ENCODE results near the gene MRTFA.
"Not testable (repeated sequence)": the region's sequence is repeated elsewhere in the genome, so short reads cannot be mapped to it uniquely, and the experiment has no call there.

The MRTFA gene

DNA sequence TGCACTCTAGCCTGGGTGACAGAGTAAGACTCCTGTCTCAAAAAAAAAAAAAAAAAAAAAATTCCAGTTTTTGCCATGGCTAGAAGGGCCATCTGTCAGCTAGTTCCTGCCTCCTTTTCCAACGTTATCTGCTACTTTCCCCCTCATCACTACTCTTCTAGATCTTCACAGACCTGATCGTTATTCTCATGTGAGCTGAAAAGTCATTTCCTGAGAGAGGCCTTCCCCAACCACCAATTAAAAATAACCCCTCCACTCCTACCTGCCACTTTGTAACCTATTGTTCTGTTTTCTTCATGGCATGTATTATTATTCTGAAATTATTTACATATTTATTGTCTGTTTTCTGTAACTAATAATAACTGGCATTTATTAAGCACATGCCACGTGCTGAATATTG, 241.9 kb downstream of the MRTFA start:
- DNase-seq (ENCODE audit: low spot score): no peak

DNA sequence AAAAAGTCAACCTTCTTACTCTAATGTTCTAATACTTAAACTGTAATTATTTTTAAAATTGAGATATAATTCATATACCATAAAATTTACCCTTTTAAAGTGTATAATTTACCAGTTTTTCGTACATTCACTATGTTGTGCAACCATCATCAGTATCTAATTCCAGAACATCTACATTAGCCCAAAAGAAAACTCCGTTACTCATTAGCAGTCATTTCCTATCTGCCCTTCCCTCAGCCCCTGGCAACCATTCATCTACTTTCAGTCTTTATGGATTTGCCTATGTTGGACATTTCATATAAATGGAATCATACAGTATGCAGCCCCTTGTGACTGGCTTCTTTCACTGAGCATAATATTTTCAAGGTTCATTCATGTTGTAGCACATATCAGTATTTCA, 243.9 kb downstream of the MRTFA start:
- no peak for DNase-seq (ENCODE audit: low spot score)

GRCh38 chr22:40391417-40391816, 245.1 kb downstream of the MRTFA start:
- DNase-seq (ENCODE audit: low spot score): peak; percentile 11

GRCh38 chr22:40388231-40388630, 248.3 kb downstream of the MRTFA start:
- DNase-seq (ENCODE audit: low spot score): no peak

DNA sequence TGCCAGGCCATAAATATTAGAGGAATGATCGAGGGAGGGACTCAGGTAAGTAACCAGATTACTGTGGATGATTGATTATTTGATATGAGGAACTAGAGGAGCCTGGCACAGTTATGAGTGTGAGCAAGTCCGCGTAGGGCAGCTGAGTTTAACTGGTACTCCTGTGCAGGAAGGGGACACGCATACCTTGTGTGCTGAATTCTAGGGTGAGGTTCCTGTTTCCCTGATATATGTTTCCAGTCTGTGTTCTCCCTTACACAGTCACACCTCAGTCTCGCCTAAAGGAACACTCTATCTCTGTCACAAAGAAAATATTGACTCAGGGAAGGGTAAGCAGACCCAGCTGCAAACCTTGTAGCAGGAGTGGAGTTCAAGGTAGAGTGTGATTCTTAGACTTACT, 248.8 kb downstream of the MRTFA start:
- no peak for DNase-seq (ENCODE audit: low spot score)

DNA sequence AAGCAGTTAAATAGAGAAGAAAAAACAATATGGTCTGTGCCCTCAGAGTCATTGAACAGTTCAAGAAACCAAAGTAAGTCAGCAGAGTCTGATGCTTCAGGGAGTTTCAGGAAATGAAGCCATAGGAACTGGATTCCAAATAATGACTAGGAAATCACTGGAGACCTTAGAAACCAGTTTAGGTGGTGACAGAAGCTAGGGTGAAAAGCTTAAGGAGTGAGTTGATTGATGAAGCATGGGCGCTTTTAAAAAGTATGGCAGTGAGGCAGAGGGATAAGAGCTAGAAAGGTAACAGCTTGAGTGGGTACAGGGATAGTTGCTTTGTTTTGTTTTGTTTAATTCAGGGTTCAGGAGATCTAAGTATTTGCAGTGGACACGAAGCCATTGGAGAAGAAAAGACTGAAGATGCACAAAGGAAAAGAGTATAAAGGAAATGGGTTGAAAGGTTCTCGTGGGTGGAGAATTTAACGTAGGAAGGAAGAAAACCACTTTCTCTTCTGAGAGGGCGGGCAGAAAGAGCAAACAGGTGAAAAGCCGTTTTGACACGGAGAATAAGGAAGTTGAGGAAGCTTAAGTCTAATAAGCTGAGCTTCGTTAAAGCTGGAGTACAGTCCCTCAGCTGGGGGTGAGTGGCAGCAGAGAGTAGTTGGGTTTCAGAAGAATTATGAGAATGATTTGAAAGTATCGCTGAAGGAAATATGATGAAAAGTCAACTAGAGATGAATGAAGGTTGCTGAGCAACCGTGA, 251.3 kb downstream of the MRTFA start:
- DNase-seq (ENCODE audit: low spot score): no peak

DNA sequence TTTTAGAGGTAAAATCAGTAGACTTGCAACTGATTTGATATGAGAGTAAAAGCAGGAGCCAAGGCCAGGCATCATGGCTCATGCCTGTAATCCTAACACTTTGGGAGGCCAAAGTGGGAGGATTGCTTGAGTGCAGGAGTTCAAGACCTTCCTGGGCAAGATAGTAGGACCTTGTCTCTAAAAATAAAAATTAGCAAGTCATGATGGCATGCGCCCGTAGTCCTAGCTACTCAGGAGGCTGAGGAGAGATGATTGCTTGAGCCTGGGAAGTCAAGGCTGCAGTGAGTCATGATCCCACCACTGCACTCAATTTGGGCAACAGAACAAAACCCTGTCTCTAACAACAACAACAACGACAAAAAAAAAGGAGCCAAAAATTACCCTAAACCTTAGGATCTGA, 252.6 kb downstream of the MRTFA start:
- DNase-seq (ENCODE audit: low spot score): no peak

DNA sequence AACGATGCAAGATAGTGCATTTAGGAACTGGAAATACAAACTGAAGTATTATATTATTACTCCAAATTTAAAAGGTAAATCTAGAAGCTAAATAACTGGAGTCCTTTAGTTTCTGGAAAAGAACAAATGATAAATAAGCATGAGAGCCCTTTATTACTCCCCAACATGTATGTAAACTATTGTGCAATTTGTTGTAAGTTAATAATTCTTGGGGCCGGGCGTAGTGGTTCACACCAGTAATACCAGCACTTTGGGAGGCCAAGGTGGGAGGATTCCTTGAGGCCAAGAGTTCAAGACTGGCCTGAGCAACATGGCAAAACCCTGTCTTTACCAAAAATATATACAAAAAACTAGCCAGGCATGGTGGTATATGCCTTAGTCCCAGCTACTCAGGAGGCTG, 255.1 kb downstream of the MRTFA start:
- DNase-seq (ENCODE audit: low spot score): no peak

- DNase-seq (ENCODE audit: low spot score): not testable (repeated sequence)
Measured at GRCh38 chr22:40378448-40378847, 258.1 kb downstream of the MRTFA start.

- no peak for DNase-seq (ENCODE audit: low spot score)
Measured at GRCh38 chr22:40377931-40378330, 258.6 kb downstream of the MRTFA start.

GRCh38 chr22:40376149-40376548, 260.4 kb downstream of the MRTFA start:
- DNase-seq (ENCODE audit: low spot score): no peak

GRCh38 chr22:40374567-40374966, 262.0 kb downstream of the MRTFA start:
- no peak for DNase-seq (ENCODE audit: low spot score)

DNA sequence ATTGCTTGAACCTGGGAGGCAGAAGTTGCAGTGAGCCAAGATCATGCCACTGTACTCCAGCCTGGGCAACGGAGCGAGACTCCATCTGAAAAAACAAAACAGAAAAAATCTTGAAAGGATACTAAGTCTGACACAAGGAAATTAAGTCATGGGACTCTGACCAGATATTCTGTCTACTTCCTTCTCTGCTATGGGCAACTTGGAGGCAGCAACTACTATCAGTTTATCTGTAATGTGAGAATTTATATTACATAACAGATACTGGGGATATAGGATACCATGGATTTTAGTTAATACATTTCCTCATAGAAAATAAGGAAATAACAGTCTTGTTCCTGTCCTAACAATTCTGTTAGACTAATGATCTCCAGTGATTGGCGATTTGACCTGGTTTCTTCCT, 267.7 kb downstream of the MRTFA start:
- no peak for DNase-seq (ENCODE audit: low spot score)

GRCh38 chr22:40368016-40368415, 268.5 kb downstream of the MRTFA start:
- DNase-seq (ENCODE audit: low spot score): no peak

DNA sequence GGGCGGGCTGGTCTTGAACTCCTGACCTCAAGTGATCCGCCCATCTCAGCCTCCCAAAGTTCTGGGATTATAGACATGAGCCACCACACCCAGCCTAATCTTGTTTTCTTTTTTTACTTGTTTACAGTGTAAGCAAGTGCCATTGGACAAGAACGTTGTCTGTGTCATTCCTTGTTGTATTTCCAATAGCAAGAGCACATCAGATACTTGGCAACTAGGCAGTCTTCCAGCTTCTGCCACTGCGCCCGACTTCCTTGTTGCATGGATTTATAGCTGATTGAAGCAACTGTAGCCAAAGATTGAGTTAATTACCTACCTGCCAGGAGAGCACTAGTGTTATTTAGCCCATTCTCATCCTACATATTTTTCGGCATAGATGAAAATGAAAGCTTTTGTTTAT, 269.2 kb downstream of the MRTFA start:
- DNase-seq (ENCODE audit: low spot score): no peak

DNA sequence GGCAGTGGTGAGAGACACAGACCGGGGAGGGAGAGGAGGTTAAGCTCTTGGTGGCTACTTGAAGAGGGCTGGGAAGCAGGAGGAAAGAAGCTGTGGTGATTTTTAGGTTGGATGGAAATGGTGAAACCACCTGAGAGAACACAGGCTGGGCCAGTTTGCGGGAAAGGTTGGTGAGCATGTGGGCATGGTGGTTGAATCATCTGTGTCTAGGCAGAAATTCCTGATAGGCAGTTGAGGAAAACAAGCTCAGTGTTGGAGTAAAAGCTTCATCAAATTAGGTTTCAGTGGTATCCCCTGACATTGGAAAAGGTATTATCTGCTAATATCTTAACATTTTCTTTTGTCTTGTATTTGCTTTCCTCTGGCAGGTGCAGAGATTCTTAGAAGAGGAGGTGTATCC, 270.5 kb downstream of the MRTFA start:
- DNase-seq (ENCODE audit: low spot score): no peak

DNA sequence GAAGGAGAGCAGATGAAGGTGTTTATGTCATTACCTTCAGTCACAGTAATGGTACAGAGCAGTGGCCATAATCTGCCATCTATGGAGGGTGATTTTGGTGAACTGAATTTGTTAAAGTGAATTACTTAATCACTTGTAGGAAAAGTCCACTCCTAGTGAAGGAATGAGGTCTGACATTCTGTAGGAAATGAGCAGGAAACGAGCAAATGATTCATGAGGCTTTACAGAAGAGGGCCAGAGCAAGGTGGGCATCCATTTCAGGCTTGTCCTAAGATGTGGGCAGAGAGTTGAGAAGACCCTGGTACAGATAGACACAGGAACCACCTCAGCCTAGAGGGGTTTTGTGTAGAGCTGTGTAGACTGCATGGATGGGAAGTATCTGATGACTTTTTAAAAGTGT, 272.1 kb downstream of the MRTFA start:
- no peak for DNase-seq (ENCODE audit: low spot score)

DNA sequence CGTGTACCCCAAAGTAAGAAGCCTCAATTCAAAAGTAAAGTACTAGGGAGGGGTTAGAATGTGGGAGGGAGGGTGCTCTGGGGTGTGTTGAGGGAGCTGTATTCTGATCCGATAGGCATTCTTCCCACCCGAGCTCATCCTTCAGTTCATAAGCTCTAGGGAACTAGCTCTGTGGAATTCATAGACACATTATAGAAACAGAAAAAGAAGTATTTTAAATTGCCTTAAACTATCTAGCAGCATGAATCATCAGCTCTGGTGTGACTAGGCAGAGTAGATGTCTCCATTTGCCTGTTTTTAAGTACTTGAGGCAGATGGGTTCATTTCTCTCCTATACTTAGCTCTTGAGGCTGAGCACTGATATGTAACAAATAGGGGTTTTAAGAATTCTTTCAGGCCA, 273.5 kb downstream of the MRTFA start:
- peak; percentile 48 for DNase-seq (ENCODE audit: low spot score)

GRCh38 chr22:40361100-40361499, 275.4 kb downstream of the MRTFA start:
- no peak for DNase-seq (ENCODE audit: low spot score)

All from AG08396 (cell line).